ENCODE results near the gene GIPC2. TPM values are rescaled to one million over a fixed set of nuclear protein-coding genes. Genes with fewer than 3 reads are reported as not detected.
"Not testable (repeated sequence)": the region's sequence is repeated elsewhere in the genome, so short reads cannot be mapped to it uniquely, and the experiment has no call there.

GIPC2 gene
- total and polyA plus RNA-seq, 2 donors, result 2.5 to 4.4 TPM

DNA sequence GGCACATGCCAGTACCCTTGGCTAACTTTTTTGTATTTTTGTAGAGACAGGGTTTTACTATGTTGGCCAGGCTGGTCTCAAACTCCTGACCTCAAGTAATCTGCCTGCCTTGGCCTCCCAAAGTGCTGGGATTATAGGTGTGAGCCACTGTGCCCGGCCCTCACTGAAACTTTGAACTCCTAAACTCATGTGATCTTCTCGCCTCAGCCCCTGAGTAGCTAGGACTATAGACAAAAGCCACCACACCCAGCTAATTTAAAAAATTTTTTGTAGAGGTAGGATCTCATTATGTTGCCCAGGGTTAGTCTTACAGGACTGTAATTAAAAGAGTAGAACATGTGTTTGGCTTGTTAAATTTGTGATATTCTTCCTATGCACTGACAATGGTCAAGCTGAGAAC, 19.1 kb downstream of the GIPC2 start:
- not testable (repeated sequence) for H3K36me3 ChIP-seq (ENCODE audit: insufficient read depth); H3K4me3 ChIP-seq (ENCODE audit: low read depth, low read length); H3K27ac ChIP-seq (ENCODE audit: low read depth); H3K4me1 ChIP-seq (ENCODE audit: insufficient read depth); DNase-seq (ENCODE audit: extremely low spot score)
- WGBS, result 96% methylated on average over 2 of the region's 2 CpGs

- H3K4me3 ChIP-seq (ENCODE audit: low read depth, low read length), result no peak overlapping the region
- no peak for DNase-seq (ENCODE audit: extremely low spot score)
- H3K36me3 ChIP-seq (ENCODE audit: insufficient read depth), result no peaks in the 10 kb centered on the region
- no peaks in the 10 kb centered on the region for H3K4me1 ChIP-seq (ENCODE audit: insufficient read depth)
- H3K27ac ChIP-seq (ENCODE audit: low read depth), result no peak overlapping the region
- 73% methylated on average over 3 of the region's 3 CpGs for WGBS
Measured at GRCh38 chr1:78068681-78069283, 23.0 kb downstream of the GIPC2 start.

- Histone ChIP-seq H3K4me1 (ENCODE audit: insufficient read depth) (no peaks in the 10 kb centered on the region), H3K4me3 (ENCODE audit: low read depth, low read length) (no peak overlapping the region), H3K36me3 (ENCODE audit: insufficient read depth) (no peaks in the 10 kb centered on the region), H3K27ac (ENCODE audit: low read depth) (no peak overlapping the region)
- WGBS, result 66% methylated on average over 2 of the region's 2 CpGs
- no peak for DNase-seq (ENCODE audit: extremely low spot score)
Measured at GRCh38 chr1:78069784-78070183, 24.0 kb downstream of the GIPC2 start.

GRCh38 chr1:78070210-78070609, 24.4 kb downstream of the GIPC2 start:
- Histone ChIP-seq H3K36me3 (ENCODE audit: insufficient read depth) (no peaks in the 10 kb centered on the region), H3K4me3 (ENCODE audit: low read depth, low read length) (no peak overlapping the region), H3K27ac (ENCODE audit: low read depth) (no peak overlapping the region), H3K4me1 (ENCODE audit: insufficient read depth) (no peaks in the 10 kb centered on the region)
- WGBS, result 56% methylated on average over 2 of the region's 2 CpGs
- no peak for DNase-seq (ENCODE audit: extremely low spot score)

- no peak overlapping the region for H3K4me3 ChIP-seq (ENCODE audit: low read depth, low read length)
- no peaks in the 10 kb centered on the region for H3K36me3 ChIP-seq (ENCODE audit: insufficient read depth)
- no peak overlapping the region for H3K27ac ChIP-seq (ENCODE audit: low read depth)
- H3K4me1 ChIP-seq (ENCODE audit: insufficient read depth), result no peaks in the 10 kb centered on the region
- no peak for DNase-seq (ENCODE audit: extremely low spot score)
- WGBS, result 31% methylated on average over 2 of the region's 2 CpGs
Measured at GRCh38 chr1:78070758-78071157, 25.0 kb downstream of the GIPC2 start.

- Histone ChIP-seq H3K4me1 (ENCODE audit: insufficient read depth) (no peaks in the 10 kb centered on the region), H3K27ac (ENCODE audit: low read depth) (no peak overlapping the region), H3K4me3 (ENCODE audit: low read depth, low read length) (no peak overlapping the region), H3K36me3 (ENCODE audit: insufficient read depth) (no peaks in the 10 kb centered on the region)
- WGBS, result 89% methylated on average over 5 of the region's 5 CpGs
- no peak for DNase-seq (ENCODE audit: extremely low spot score)
Measured at GRCh38 chr1:78071696-78072095, 25.9 kb downstream of the GIPC2 start.

DNA sequence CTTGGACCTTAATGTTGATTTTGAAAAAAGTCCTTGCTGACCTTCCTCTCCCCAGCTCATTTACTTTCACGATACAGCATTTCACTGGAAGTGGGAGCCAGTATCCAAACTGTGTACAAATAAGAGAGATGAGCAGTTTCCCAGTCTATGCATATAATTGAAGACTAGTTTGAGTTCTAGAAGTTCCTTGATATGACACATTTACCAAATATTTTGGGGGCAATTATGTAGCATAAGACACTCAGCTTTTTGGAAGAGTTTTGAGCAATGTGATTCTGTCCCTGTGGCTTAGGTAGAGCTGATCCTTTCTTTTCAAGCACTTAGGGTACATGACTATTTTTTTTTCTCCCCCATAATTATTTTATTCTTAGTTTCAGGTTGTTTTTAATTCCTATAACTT, 26.4 kb downstream of the GIPC2 start:
- DNase-seq (ENCODE audit: extremely low spot score), result no peak
- Histone ChIP-seq H3K4me3 (ENCODE audit: low read depth, low read length) (no peak overlapping the region), H3K27ac (ENCODE audit: low read depth) (no peak overlapping the region), H3K36me3 (ENCODE audit: insufficient read depth) (no peaks in the 10 kb centered on the region), H3K4me1 (ENCODE audit: insufficient read depth) (no peaks in the 10 kb centered on the region)
- WGBS, result 75% methylated on average over 1 of the region's 1 CpG

GRCh38 chr1:78073441-78073840, 27.7 kb downstream of the GIPC2 start:
- Histone ChIP-seq H3K4me1 (ENCODE audit: insufficient read depth) (no peaks in the 10 kb centered on the region), H3K27ac (ENCODE audit: low read depth) (no peak overlapping the region), H3K36me3 (ENCODE audit: insufficient read depth) (no peaks in the 10 kb centered on the region), H3K4me3 (ENCODE audit: low read depth, low read length) (no peak overlapping the region)
- DNase-seq (ENCODE audit: extremely low spot score), result no peak
- 75% methylated on average over 1 of the region's 1 CpG for WGBS

GRCh38 chr1:78075621-78076020, 29.9 kb downstream of the GIPC2 start:
- DNase-seq (ENCODE audit: extremely low spot score), result no peak
- Histone ChIP-seq H3K27ac (ENCODE audit: low read depth) (no peak overlapping the region), H3K4me3 (ENCODE audit: low read depth, low read length) (no peak overlapping the region), H3K4me1 (ENCODE audit: insufficient read depth) (peaks cover 1% of the 10 kb centered on the region), H3K36me3 (ENCODE audit: insufficient read depth) (no peaks in the 10 kb centered on the region)
- 63% methylated on average over 3 of the region's 3 CpGs for WGBS

- no peak for DNase-seq (ENCODE audit: extremely low spot score)
- peaks cover 1% of the 10 kb centered on the region for H3K4me1 ChIP-seq (ENCODE audit: insufficient read depth)
- H3K4me3 ChIP-seq (ENCODE audit: low read depth, low read length), result no peak overlapping the region
- WGBS, result 58% methylated on average over 3 of the region's 3 CpGs
- H3K27ac ChIP-seq (ENCODE audit: low read depth), result no peak overlapping the region
- H3K36me3 ChIP-seq (ENCODE audit: insufficient read depth), result no peaks in the 10 kb centered on the region
Measured at GRCh38 chr1:78078358-78078757, 32.6 kb downstream of the GIPC2 start.

- H3K4me3 ChIP-seq (ENCODE audit: low read depth, low read length), result no peak overlapping the region
- DNase-seq (ENCODE audit: extremely low spot score), result no peak
- no peaks in the 10 kb centered on the region for H3K36me3 ChIP-seq (ENCODE audit: insufficient read depth)
- WGBS, result 81% methylated on average over 2 of the region's 2 CpGs
- peaks cover 1% of the 10 kb centered on the region for H3K4me1 ChIP-seq (ENCODE audit: insufficient read depth)
- no peak overlapping the region for H3K27ac ChIP-seq (ENCODE audit: low read depth)
Measured at GRCh38 chr1:78079580-78079979, 33.8 kb downstream of the GIPC2 start.

DNA sequence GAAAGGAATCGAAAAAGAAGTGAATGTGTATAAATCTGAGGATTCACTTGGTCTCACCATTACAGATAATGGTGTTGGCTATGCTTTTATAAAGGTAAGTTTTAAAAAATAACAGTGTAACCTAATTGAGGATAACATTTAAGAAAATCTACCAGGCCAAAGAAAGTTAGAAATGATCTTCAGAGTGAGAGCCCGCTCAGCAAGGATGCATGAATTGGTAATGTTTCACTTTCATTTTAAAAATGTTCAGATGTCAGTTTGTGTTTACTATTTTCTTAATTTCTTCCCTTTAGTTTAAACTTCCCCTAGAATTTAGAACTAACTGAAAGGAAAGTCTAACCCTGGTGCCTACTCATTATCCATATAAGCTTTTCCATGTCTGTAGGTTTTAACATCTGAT, 35.0 kb downstream of the GIPC2 start:
- 95% methylated on average over 2 of the region's 2 CpGs for WGBS
- no peak for DNase-seq (ENCODE audit: extremely low spot score)

GRCh38 chr1:78081980-78082860, 36.5 kb downstream of the GIPC2 start:
- no peaks in the 10 kb centered on the region for H3K36me3 ChIP-seq (ENCODE audit: insufficient read depth)
- no peak overlapping the region for H3K27ac ChIP-seq (ENCODE audit: low read depth)
- no peak for DNase-seq (ENCODE audit: extremely low spot score)
- no peak overlapping the region for H3K4me3 ChIP-seq (ENCODE audit: low read depth, low read length)
- 75% methylated on average over 5 of the region's 5 CpGs for WGBS
- H3K4me1 ChIP-seq (ENCODE audit: insufficient read depth), result peaks cover 1% of the 10 kb centered on the region

More for the DNA sequence above, 35.0 kb downstream of the GIPC2 start:
- Histone ChIP-seq H3K4me1 (ENCODE audit: insufficient read depth) (peaks cover 1% of the 10 kb centered on the region), H3K4me3 (ENCODE audit: low read depth, low read length) (no peak overlapping the region), H3K27ac (ENCODE audit: low read depth) (no peak overlapping the region), H3K36me3 (ENCODE audit: insufficient read depth) (no peaks in the 10 kb centered on the region)

GRCh38 chr1:78084639-78085038, 38.9 kb downstream of the GIPC2 start:
- not testable (repeated sequence) for DNase-seq (ENCODE audit: extremely low spot score); H3K36me3 ChIP-seq (ENCODE audit: insufficient read depth); H3K4me1 ChIP-seq (ENCODE audit: insufficient read depth); H3K4me3 ChIP-seq (ENCODE audit: low read depth, low read length); H3K27ac ChIP-seq (ENCODE audit: low read depth)
